Stimulated activated CD4-positive, alpha-beta T cell treated with anti-CD3 and anti-CD28 coated beads, TNF-alpha, amount 100 ng/mL, for 1 hour (primary cell): ENCODE data around the gene SRRM1.
"Not testable (repeated sequence)": the region's sequence is repeated elsewhere in the genome, so short reads cannot be mapped to it uniquely, and the experiment has no call there.

Source experiments
- DNase-seq, 3 donors: peaks; one replicate each; pipeline ENCODE4 v3.0.0-alpha.2; 2020; ENCODE audit warnings: low read depth in 3 of 3, low spot score in 1 of 3

The SRRM1 gene

GRCh38 chr1:24693827-24694379 lies 50.8 kb downstream of the SRRM1 start:
- DNase-seq: no peak

- DNase-seq: no peak
These were observed 51.3 kb downstream of the SRRM1 start for GRCh38 chr1:24694380-24694843.

- no peak for DNase-seq
These were observed 52.3 kb downstream of the SRRM1 start for GRCh38 chr1:24695202-24695974.

- no peak for DNase-seq
These were observed 53.1 kb downstream of the SRRM1 start for GRCh38 chr1:24696041-24696755.

- no peak for DNase-seq
These were observed 53.7 kb downstream of the SRRM1 start for GRCh38 chr1:24696756-24697330.

GRCh38 chr1:24697453-24698001 lies 54.4 kb downstream of the SRRM1 start:
- DNase-seq: not testable (repeated sequence)

- not testable (repeated sequence) for DNase-seq
These were observed 55.2 kb downstream of the SRRM1 start for GRCh38 chr1:24698326-24698725.

- DNase-seq: no peak
These were observed 56.5 kb downstream of the SRRM1 start for GRCh38 chr1:24699628-24700027.

- DNase-seq: no peak
These were observed 59.6 kb downstream of the SRRM1 start for GRCh38 chr1:24702511-24703293.

- DNase-seq: no peak
These were observed 61.5 kb downstream of the SRRM1 start for GRCh38 chr1:24704411-24705259.

GRCh38 chr1:24705260-24706073 lies 62.4 kb downstream of the SRRM1 start:
- DNase-seq: no peak

- not testable (repeated sequence) for DNase-seq
These were observed 62.9 kb downstream of the SRRM1 start for GRCh38 chr1:24706074-24706389.

GRCh38 chr1:24707687-24708086 lies 64.6 kb downstream of the SRRM1 start:
- no peak for DNase-seq

GRCh38 chr1:24708938-24709337 lies 65.8 kb downstream of the SRRM1 start:
- no peak for DNase-seq

GRCh38 chr1:24709791-24710441 lies 66.8 kb downstream of the SRRM1 start:
- DNase-seq: no peak

GRCh38 chr1:24711329-24711728 lies 68.2 kb downstream of the SRRM1 start:
- no peak for DNase-seq

GRCh38 chr1:24713176-24713575 lies 70.1 kb downstream of the SRRM1 start:
- no peak for DNase-seq

- no peak for DNase-seq
These were observed 70.6 kb downstream of the SRRM1 start for GRCh38 chr1:24713736-24714135.
